DND-41 (cell line): Measurements from ENCODE around the gene ECSCR.

Experiments used
- ATAC-seq: fragments of 200-7000 bp; cut with Tn5 transposase; 3 replicates; pipeline ENCODE4 v1.9.1; 2021; ENCODE audit warnings: low read depth; ENCODE audit not compliant: insufficient read depth
- DNase-seq: peaks from one replicate; pipeline ENCODE4 v3.0.0-alpha.2; 2020
- H2AFZ ChIP-seq: 2 replicates; pipeline ENCODE4 v1.6.0; 2012; ENCODE audit warnings: low read depth, low read length
- H3K27ac ChIP-seq: 2 replicates; pipeline ENCODE4 v1.5.1; 2012; ENCODE audit warnings: low read length, inconsistent platforms
- H3K27me3 ChIP-seq: fragments of 200-600 bp; sonication (generic); 2 replicates; pipeline ENCODE4 v1.6.0; 2012; ENCODE audit warnings: low read length, mild to moderate bottlenecking, inconsistent platforms; ENCODE audit not compliant: insufficient read depth, poor library complexity
- H3K36me3 ChIP-seq: 2 replicates; pipeline ENCODE4 v1.5.1; 2012; ENCODE audit warnings: low read length, inconsistent platforms; ENCODE audit not compliant: insufficient read depth
- H3K4me1 ChIP-seq: 2 replicates; pipeline ENCODE4 v1.5.1; 2012; ENCODE audit warnings: mild to moderate bottlenecking, low read length; ENCODE audit not compliant: insufficient read depth
- H3K4me2 ChIP-seq: 2 replicates; pipeline ENCODE4 v1.6.0; 2012; ENCODE audit warnings: mild to moderate bottlenecking, moderate library complexity, low read length, inconsistent platforms; ENCODE audit not compliant: insufficient read depth
- H3K4me3 ChIP-seq, 2 experiments: fragments of 200-600 bp in 1 of 2; shearing (Covaris generic) in 1 of 2; 2 replicates each; pipeline ENCODE4 v1.5.1; 2012 to 2016; ENCODE audit warnings: inconsistent platforms in 2 of 2, low read length in 2 of 2, mild to moderate bottlenecking in 2 of 2, low read depth in 1 of 2, moderate library complexity in 1 of 2
- H3K79me2 ChIP-seq: 2 replicates; pipeline ENCODE4 v1.6.0; 2012; ENCODE audit warnings: low read length, inconsistent platforms; ENCODE audit not compliant: insufficient read depth
- H3K9ac ChIP-seq: 2 replicates; pipeline ENCODE4 v1.6.0; 2012; ENCODE audit warnings: low read depth, mild to moderate bottlenecking, inconsistent platforms, low read length, moderate library complexity
- H3K9me3 ChIP-seq: 2 replicates; pipeline ENCODE4 v1.5.1; 2012; ENCODE audit warnings: low read length, moderate library complexity, mild to moderate bottlenecking, inconsistent platforms; ENCODE audit not compliant: insufficient read depth, severe bottlenecking
- H4K20me1 ChIP-seq: 2 replicates; pipeline ENCODE4 v1.6.0; 2012; ENCODE audit warnings: low read length; ENCODE audit not compliant: insufficient read depth
- CTCF ChIP-seq: IDR thresholded peaks from 2 replicates; pipeline ENCODE4 v1.5.1; 2012; ENCODE audit warnings: borderline replicate concordance, low read length, moderate library complexity, mild to moderate bottlenecking; ENCODE audit not compliant: poor library complexity, severe bottlenecking; ENCODE audit errors: extremely low read depth
- EZH2 ChIP-seq: IDR thresholded peaks from 3 replicates; pipeline ENCODE4 v1.6.1; 2012; ENCODE audit warnings: borderline replicate concordance, low read depth, mild to moderate bottlenecking, moderate library complexity, low read length, inconsistent platforms; ENCODE audit not compliant: severe bottlenecking

The ECSCR gene

GRCh38 chr5:139417214-139417613, 45.3 kb downstream of the ECSCR start:
- H3K4me2 ChIP-seq = no peak overlapping the region
- no peak for TF ChIP-seq EZH2
- no peaks in the 10 kb centered on the region for H3K9me3 ChIP-seq
- H3K4me3 ChIP-seq = no peak overlapping the region
- no peak overlapping the region for H3K27ac ChIP-seq
- DNase-seq (no peak), ATAC-seq (no peak)
- H2AFZ ChIP-seq = no peak overlapping the region
- no peaks in the 10 kb centered on the region for H3K27me3 ChIP-seq
- H3K79me2 ChIP-seq = no peaks in the 10 kb centered on the region
- H4K20me1 ChIP-seq = no peaks in the 10 kb centered on the region
- H3K9ac ChIP-seq = no peak overlapping the region
- H3K4me1 ChIP-seq = peaks cover 27% of the 10 kb centered on the region
- H3K36me3 ChIP-seq = peaks cover 27% of the 10 kb centered on the region; the same call in 1 of the 2 replicates

- TF ChIP-seq CTCF (no peak), EZH2 (no peak)
- Histone ChIP-seq H3K4me2 (no peak overlapping the region), H4K20me1 (no peaks in the 10 kb centered on the region), H3K36me3 (peaks cover 27% of the 10 kb centered on the region; the same call in 1 of the 2 replicates), H3K9me3 (no peaks in the 10 kb centered on the region), H2AFZ (no peak overlapping the region), H3K9ac (no peak overlapping the region), H3K79me2 (no peaks in the 10 kb centered on the region), H3K27me3 (no peaks in the 10 kb centered on the region), H3K4me1 (peaks cover 27% of the 10 kb centered on the region), H3K4me3 (no peak overlapping the region), H3K27ac (peak overlapping the region; percentile 3; the same call in 1 of the 2 replicates)
- DNase-seq (no peak), ATAC-seq (no peak)
These were observed 45.9 kb downstream of the ECSCR start for GRCh38 chr5:139416651-139417050.

GRCh38 chr5:139415869-139416268, 46.7 kb downstream of the ECSCR start:
- TF ChIP-seq EZH2 = no peak
- TF ChIP-seq CTCF = no peak
- Histone ChIP-seq H4K20me1 (no peaks in the 10 kb centered on the region), H3K9me3 (no peaks in the 10 kb centered on the region), H2AFZ (no peak overlapping the region), H3K27me3 (no peaks in the 10 kb centered on the region), H3K4me3 (no peak overlapping the region), H3K4me1 (peaks cover 27% of the 10 kb centered on the region), H3K27ac (peak overlapping the region; percentile 52; the same call in 1 of the 2 replicates), H3K36me3 (peaks cover 27% of the 10 kb centered on the region; the same call in 1 of the 2 replicates), H3K9ac (no peak overlapping the region), H3K79me2 (no peaks in the 10 kb centered on the region), H3K4me2 (no peak overlapping the region)
- DNase-seq = no peak
- no peak; the same call in 2 of the 3 replicates for ATAC-seq

GRCh38 chr5:139415221-139415861, 47.2 kb downstream of the ECSCR start:
- ATAC-seq = peak; percentile 89

More at GRCh38 chr5:139415221-139415861, 47.2 kb downstream of the ECSCR start:
- Histone ChIP-seq H3K4me1 (peaks cover 27% of the 10 kb centered on the region), H3K36me3 (peaks cover 26% of the 10 kb centered on the region; the same call in 1 of the 2 replicates), H3K9me3 (no peaks in the 10 kb centered on the region), H3K4me3 (no peak overlapping the region), H3K4me2 (no peak overlapping the region), H3K27ac (peak overlapping the region; percentile 52; the same call in 1 of the 2 replicates), H4K20me1 (no peaks in the 10 kb centered on the region), H3K27me3 (no peaks in the 10 kb centered on the region), H2AFZ (no peak overlapping the region), H3K9ac (no peak overlapping the region), H3K79me2 (no peaks in the 10 kb centered on the region)
- TF ChIP-seq CTCF (no peak), EZH2 (no peak)
- DNase-seq = peak; percentile 52
